K562 (cell line): Measurements from ENCODE around the gene UNC5C.

Experiments
- ATF2 ChIP-seq: sonication (generic); formaldehyde crosslinking; IDR thresholded peaks from 2 replicates; pipeline ENCODE4 v1.8.1; 2022; ENCODE audit warnings: missing genetic modification reagents
- CTCF ChIP-seq, 3 experiments: IDR thresholded peaks in 2 of 3; conservative IDR thresholded peaks in 1 of 3; 2 replicates each; pipeline ENCODE4 v1.5.1; 2011 to 2012; ENCODE audit warnings: low read length in 3 of 3, mild to moderate bottlenecking in 3 of 3, control low read depth in 2 of 3, improper control_type of control experiment in 1 of 3, inconsistent platforms in 1 of 3, low read depth in 1 of 3, mixed read lengths in 1 of 3, moderate library complexity in 1 of 3; ENCODE audit not compliant: insufficient read depth in 2 of 3
- FOXP1 ChIP-seq: sonication (generic); formaldehyde crosslinking; IDR thresholded peaks from 2 replicates; pipeline ENCODE4 v1.8.0; 2022; ENCODE audit warnings: mild to moderate bottlenecking, missing genetic modification reagents
- NFE2 ChIP-seq: IDR thresholded peaks from 2 replicates; pipeline ENCODE4 v1.6.1; 2014; ENCODE audit warnings: antibody characterized with exemption, low read depth
- NRF1 ChIP-seq, 2 experiments: fragments of 450-650 bp; IDR thresholded peaks in 1 of 2; conservative IDR thresholded peaks in 1 of 2; 2 replicates each; pipeline ENCODE4 v1.6.1; 2014; ENCODE audit warnings: mild to moderate bottlenecking in 2 of 2
- POLR2AphosphoS5 ChIP-seq: IDR thresholded peaks from 2 replicates; pipeline ENCODE4 v1.6.1; 2011; ENCODE audit warnings: mild to moderate bottlenecking, low read depth, low read length, moderate library complexity; ENCODE audit not compliant: control insufficient read depth, insufficient read depth
- RB1 ChIP-seq: fragments of 450-650 bp; IDR thresholded peaks from 2 replicates; pipeline ENCODE4 v1.6.1; 2017; ENCODE audit warnings: low read depth, mild to moderate bottlenecking
- RFX5 ChIP-seq: IDR thresholded peaks from 2 replicates; pipeline ENCODE4 v1.6.1; 2011; ENCODE audit warnings: low read depth, mild to moderate bottlenecking, improper control_type of control experiment, low read length
- SREBF2 ChIP-seq: sonication (generic); formaldehyde crosslinking; IDR thresholded peaks from 2 replicates; pipeline ENCODE4 v1.4.0; 2020; ENCODE audit warnings: mild to moderate bottlenecking, missing genetic modification reagents
- ZBTB33 ChIP-seq: sonication (generic); formaldehyde crosslinking; IDR thresholded peaks from 2 replicates; pipeline ENCODE4 v1.8.1; 2023; ENCODE audit warnings: mild to moderate bottlenecking, missing genetic modification reagents
- ZBTB8A ChIP-seq: fragments of 450-650 bp; IDR thresholded peaks from 2 replicates; pipeline ENCODE4 v1.6.1; 2018; ENCODE audit warnings: mild to moderate bottlenecking, moderate library complexity; ENCODE audit not compliant: partially characterized antibody
- TF ChIP-seq, protein P1 (sequence below), 2 experiments: fragments of 450-650 bp; formaldehyde crosslinking in 1 of 2; IDR thresholded peaks; 2 replicates each; pipeline versions ENCODE4 v1.4.0 to v1.6.1; 2014 to 2020; ENCODE audit warnings: mild to moderate bottlenecking in 2 of 2, borderline replicate concordance in 1 of 2, low read depth in 1 of 2

GRCh38 chr4:95556207-95556859 is 7.6 kb upstream of the UNC5C start:
- TF ChIP-seq ATF2 (no peak), FOXP1 (CRISPR knock-in tag) (no peak), NFE2 (no peak), POLR2AphosphoS5 (no peak), ZBTB33 (CRISPR knock-in tag) (no peak), NRF1 (conservative IDR thresholded peaks at IDR 0.05 in 1 of 2, IDR thresholded peaks at IDR 0.05 in 1 of 2) (no peak), RFX5 (no peak), CTCF (IDR thresholded peaks at IDR 0.05 in 2 of 3, conservative IDR thresholded peaks at IDR 0.05 in 1 of 3; ENCODE audit: insufficient read depth in 2 of 3, low read depth in 1 of 3, low read length in 3 of 3) (no peak), ZBTB8A (no peak), SREBF2 (no peak), RB1 (no peak)
- TF ChIP-seq, protein P1, sequence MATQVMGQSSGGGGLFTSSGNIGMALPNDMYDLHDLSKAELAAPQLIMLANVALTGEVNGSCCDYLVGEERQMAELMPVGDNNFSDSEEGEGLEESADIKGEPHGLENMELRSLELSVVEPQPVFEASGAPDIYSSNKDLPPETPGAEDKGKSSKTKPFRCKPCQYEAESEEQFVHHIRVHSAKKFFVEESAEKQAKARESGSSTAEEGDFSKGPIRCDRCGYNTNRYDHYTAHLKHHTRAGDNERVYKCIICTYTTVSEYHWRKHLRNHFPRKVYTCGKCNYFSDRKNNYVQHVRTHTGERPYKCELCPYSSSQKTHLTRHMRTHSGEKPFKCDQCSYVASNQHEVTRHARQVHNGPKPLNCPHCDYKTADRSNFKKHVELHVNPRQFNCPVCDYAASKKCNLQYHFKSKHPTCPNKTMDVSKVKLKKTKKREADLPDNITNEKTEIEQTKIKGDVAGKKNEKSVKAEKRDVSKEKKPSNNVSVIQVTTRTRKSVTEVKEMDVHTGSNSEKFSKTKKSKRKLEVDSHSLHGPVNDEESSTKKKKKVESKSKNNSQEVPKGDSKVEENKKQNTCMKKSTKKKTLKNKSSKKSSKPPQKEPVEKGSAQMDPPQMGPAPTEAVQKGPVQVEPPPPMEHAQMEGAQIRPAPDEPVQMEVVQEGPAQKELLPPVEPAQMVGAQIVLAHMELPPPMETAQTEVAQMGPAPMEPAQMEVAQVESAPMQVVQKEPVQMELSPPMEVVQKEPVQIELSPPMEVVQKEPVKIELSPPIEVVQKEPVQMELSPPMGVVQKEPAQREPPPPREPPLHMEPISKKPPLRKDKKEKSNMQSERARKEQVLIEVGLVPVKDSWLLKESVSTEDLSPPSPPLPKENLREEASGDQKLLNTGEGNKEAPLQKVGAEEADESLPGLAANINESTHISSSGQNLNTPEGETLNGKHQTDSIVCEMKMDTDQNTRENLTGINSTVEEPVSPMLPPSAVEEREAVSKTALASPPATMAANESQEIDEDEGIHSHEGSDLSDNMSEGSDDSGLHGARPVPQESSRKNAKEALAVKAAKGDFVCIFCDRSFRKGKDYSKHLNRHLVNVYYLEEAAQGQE (IDR thresholded peaks at IDR 0.05; ENCODE audit: borderline replicate concordance), result no peak
- TF ChIP-seq, protein P1 (CRISPR knock-in tag; IDR thresholded peaks at IDR 0.05; ENCODE audit: low read depth), result no peak
